DOHH2 (cell line): ENCODE results near the gene CERS5.
A peak's percentile ranks its signal among the peaks of the same experiment; 100 is the strongest.

Experiments used
- H3F3A ChIP-seq: fragments of 200-600 bp; sonication (generic), shearing (Covaris generic); 2 replicates; pipeline ENCODE4 v1.6.0; 2016; ENCODE audit warnings: antibody characterized with exemption, mild to moderate bottlenecking; ENCODE audit not compliant: control insufficient read depth, insufficient read depth
- H3K27ac ChIP-seq: fragments of 200-600 bp; sonication (generic); 2 replicates; pipeline ENCODE4 v1.5.1; 2014; ENCODE audit warnings: low read depth, mild to moderate bottlenecking, low read length, moderate library complexity
- H3K27me3 ChIP-seq: fragments of 200-600 bp; sonication (generic); 2 replicates; pipeline ENCODE4 v1.6.1; 2014; ENCODE audit warnings: mild to moderate bottlenecking, low read length, mixed read lengths; ENCODE audit not compliant: control insufficient read depth
- H3K36me3 ChIP-seq: fragments of 200-600 bp; sonication (generic); 2 replicates; pipeline ENCODE4 v1.6.1; 2014; ENCODE audit warnings: mild to moderate bottlenecking, low read length, moderate library complexity, mixed read lengths; ENCODE audit not compliant: control insufficient read depth
- H3K4me1 ChIP-seq: fragments of 200-600 bp; sonication (generic); 2 replicates; pipeline ENCODE4 v1.6.1; 2014; ENCODE audit warnings: mild to moderate bottlenecking, low read length, mixed read lengths; ENCODE audit not compliant: control insufficient read depth
- H3K4me2 ChIP-seq: fragments of 200-600 bp; sonication (generic); 2 replicates; pipeline ENCODE4 v1.6.0; 2014; ENCODE audit warnings: mild to moderate bottlenecking, low read length, moderate library complexity
- H3K4me3 ChIP-seq: fragments of 200-600 bp; sonication (generic); 2 replicates; pipeline ENCODE4 v1.5.1; 2014; ENCODE audit warnings: mild to moderate bottlenecking, low read length, mixed read lengths
- H3K79me2 ChIP-seq: fragments of 200-600 bp; sonication (generic); 2 replicates; pipeline ENCODE4 v1.6.1; 2014; ENCODE audit warnings: mild to moderate bottlenecking, low read length, mixed read lengths; ENCODE audit not compliant: control insufficient read depth
- H3K9me2 ChIP-seq: fragments of 200-600 bp; sonication (generic); replicated peaks from 2 replicates; pipeline ENCODE4 v1.6.1; 2014; ENCODE audit warnings: mild to moderate bottlenecking, low read length, mixed read lengths; ENCODE audit not compliant: control insufficient read depth
- H3K9me3 ChIP-seq: fragments of 200-600 bp; sonication (generic); 2 replicates; pipeline ENCODE4 v1.6.1; 2014; ENCODE audit warnings: antibody characterized with exemption, low read length, mixed read lengths; ENCODE audit not compliant: control insufficient read depth, insufficient read depth
- H4K20me1 ChIP-seq: fragments of 200-600 bp; sonication (generic); 2 replicates; pipeline ENCODE4 v1.6.0; 2014; ENCODE audit warnings: low read depth, mild to moderate bottlenecking, antibody characterized with exemption, low read length, moderate library complexity; ENCODE audit not compliant: control insufficient read depth, insufficient read depth
- CTCF ChIP-seq: fragments of 200-600 bp; sonication (generic); IDR thresholded peaks from one replicate; pipeline ENCODE4 v1.5.1; 2014; ENCODE audit warnings: antibody characterized with exemption, mild to moderate bottlenecking, low read depth, low read length; ENCODE audit not compliant: poor library complexity, severe bottlenecking
- EZH2phosphoT487 ChIP-seq: fragments of 200-600 bp; sonication (generic); IDR thresholded peaks from 2 replicates; pipeline ENCODE4 v1.6.1; 2017; ENCODE audit warnings: borderline replicate concordance, mild to moderate bottlenecking, antibody characterized with exemption, low read length, moderate library complexity, mixed read lengths

Gene CERS5

GRCh38 chr12:50145439-50145838 is 21.7 kb downstream of the CERS5 start:
- Histone ChIP-seq H3K9me3 (no peaks in the 10 kb centered on the region), H3K36me3 (peaks cover 4% of the 10 kb centered on the region; the same call in 1 of the 2 replicates), H3K79me2 (peaks cover 3% of the 10 kb centered on the region; the same call in 1 of the 2 replicates), H3K4me3 (no peak overlapping the region), H3K4me2 (no peak overlapping the region), H3K27ac (no peak overlapping the region), H3F3A (no peaks in the 10 kb centered on the region), H3K27me3 (no peaks in the 10 kb centered on the region), H3K4me1 (no peaks in the 10 kb centered on the region), H4K20me1 (no peaks in the 10 kb centered on the region), H3K9me2 (no peaks in the 10 kb centered on the region)
- TF ChIP-seq EZH2phosphoT487 (no peak), CTCF (no peak)

- TF ChIP-seq EZH2phosphoT487 (no peak), CTCF (no peak)
- Histone ChIP-seq H3F3A (no peaks in the 10 kb centered on the region), H3K9me3 (no peaks in the 10 kb centered on the region), H3K36me3 (peaks cover 8% of the 10 kb centered on the region; the same call in 1 of the 2 replicates), H3K4me2 (no peak overlapping the region), H3K9me2 (no peaks in the 10 kb centered on the region), H3K4me1 (no peaks in the 10 kb centered on the region), H3K27ac (no peak overlapping the region), H3K27me3 (no peaks in the 10 kb centered on the region), H4K20me1 (no peaks in the 10 kb centered on the region), H3K79me2 (no peaks in the 10 kb centered on the region; the same call in 1 of the 2 replicates), H3K4me3 (no peak overlapping the region)
Measured at GRCh38 chr12:50142993-50143392, 24.2 kb downstream of the CERS5 start.

- H3K9me3 ChIP-seq = no peaks in the 10 kb centered on the region
- H4K20me1 ChIP-seq = 0 out of 2 replicates have a peak, but pooled peaks cover 3% of the 10 kb centered on the region
- no peaks in the 10 kb centered on the region for H3K27me3 ChIP-seq
- H3F3A ChIP-seq = no peaks in the 10 kb centered on the region
- H3K4me3 ChIP-seq = no peak overlapping the region
- no peaks in the 10 kb centered on the region for H3K79me2 ChIP-seq
- TF ChIP-seq EZH2phosphoT487 = no peak
- peak; percentile 84 for TF ChIP-seq CTCF
- peaks cover 58% of the 10 kb centered on the region for H3K36me3 ChIP-seq
- H3K9me2 ChIP-seq = no peaks in the 10 kb centered on the region
- H3K27ac ChIP-seq = no peak overlapping the region
- no peak overlapping the region for H3K4me2 ChIP-seq
- H3K4me1 ChIP-seq = no peaks in the 10 kb centered on the region; the same call in 1 of the 2 replicates
Measured at GRCh38 chr12:50132505-50133135, 34.5 kb downstream of the CERS5 start.
